IMR-90 (cell line): Measurements from ENCODE around the gene AMIGO2. TPM values are rescaled to one million over a fixed set of nuclear protein-coding genes. Genes with fewer than 3 reads are reported as not detected.

Source experiments
- ATAC-seq: fragments of 200-7000 bp; cut with Tn5 transposase; 2 replicates; pipeline ENCODE4 v1.9.1; 2020; ENCODE audit warnings: low read depth, mild to moderate bottlenecking, moderate library complexity
- BruUV-seq: library from RNA; stranded (reverse); fragments of 400-500 nt; replicated peaks from 2 replicates; lab custom pipeline; 2021; lab: Mats Ljungman, UMichigan
- CTCF ChIA-PET: fragments of 300-600 bp; formaldehyde crosslinking; extraction: SDS; loops from one replicate; lab custom pipeline; 2021; ENCODE audit warnings: antibody characterized with exemption; lab: Yijun Ruan, JAX
- POLR2A ChIA-PET: fragments of 300-600 bp; sonication (Branson Sonifier 250); formaldehyde crosslinking; loops from one replicate; lab custom pipeline; 2022; ENCODE audit warnings: antibody characterized with exemption; ENCODE audit not compliant: unreplicated experiment; lab: Charles Lee
- DNase-seq: peaks from one replicate; pipeline ENCODE4 v3.0.0; 2013
- H2AFZ ChIP-seq: replicated peaks from 2 replicates; pipeline ENCODE3; 2013; ENCODE audit warnings: low read length, mild to moderate bottlenecking; ENCODE audit not compliant: poor library complexity
- H2AK5ac ChIP-seq: 2 replicates; pipeline ENCODE4 v1.6.1; 2013; ENCODE audit warnings: low read depth, low read length, inconsistent platforms
- H2AK9ac ChIP-seq: replicated peaks from 2 replicates; pipeline ENCODE3; 2013; ENCODE audit warnings: mild to moderate bottlenecking, low read depth, low read length, moderate library complexity; ENCODE audit not compliant: poor library complexity
- H2BK120ac ChIP-seq: 2 replicates; pipeline ENCODE4 v1.6.1; 2013; ENCODE audit warnings: low read depth, low read length, inconsistent platforms
- H2BK15ac ChIP-seq: 3 replicates; pipeline ENCODE4 v1.6.1; 2013; ENCODE audit warnings: low read depth, low read length, inconsistent platforms
- H2BK20ac ChIP-seq: 2 replicates; pipeline ENCODE4 v1.6.1; 2013; ENCODE audit warnings: low read depth, mild to moderate bottlenecking, inconsistent platforms, low read length, moderate library complexity
- H2BK5ac ChIP-seq: 2 replicates; pipeline ENCODE4 v1.6.1; 2013; ENCODE audit warnings: mild to moderate bottlenecking, low read depth, low read length, inconsistent platforms; ENCODE audit not compliant: poor library complexity, severe bottlenecking
- H3K14ac ChIP-seq: replicated peaks from 2 replicates; pipeline ENCODE4 v1.6.1; 2013; ENCODE audit warnings: low read depth, low read length, inconsistent platforms
- H3K18ac ChIP-seq: 2 replicates; pipeline ENCODE4 v1.6.1; 2013; ENCODE audit warnings: low read depth, low read length, control low read depth
- H3K23ac ChIP-seq: 2 replicates; pipeline ENCODE4 v1.6.1; 2013; ENCODE audit warnings: low read depth, low read length, inconsistent platforms
- H3K27ac ChIP-seq: 2 replicates; pipeline ENCODE4 v1.5.1; 2013; ENCODE audit warnings: mild to moderate bottlenecking, control low read depth, low read length; ENCODE audit not compliant: insufficient read depth
- H3K27me3 ChIP-seq: 2 replicates; pipeline ENCODE4 v1.6.1; 2013; ENCODE audit warnings: low read length; ENCODE audit not compliant: control insufficient read depth, insufficient read depth
- H3K36me3 ChIP-seq: 2 replicates; pipeline ENCODE4 v1.6.1; 2013; ENCODE audit warnings: low read length, mixed read lengths; ENCODE audit not compliant: control insufficient read depth, insufficient read depth
- H3K4ac ChIP-seq: 2 replicates; pipeline ENCODE4 v1.6.1; 2013; ENCODE audit warnings: low read depth, low read length, inconsistent platforms
- H3K4me1 ChIP-seq: 2 replicates; pipeline ENCODE4 v1.6.1; 2013; ENCODE audit warnings: low read length, mixed read lengths; ENCODE audit not compliant: control insufficient read depth, insufficient read depth
- H3K4me2 ChIP-seq: 2 replicates; pipeline ENCODE4 v1.6.1; 2013; ENCODE audit warnings: low read depth, mild to moderate bottlenecking, control low read depth, low read length, moderate library complexity
- H3K4me3 ChIP-seq: 2 replicates; pipeline ENCODE4 v1.5.1; 2013; ENCODE audit warnings: low read depth, mild to moderate bottlenecking, control low read depth, low read length, moderate library complexity; ENCODE audit not compliant: insufficient read depth
- H3K56ac ChIP-seq: 2 replicates; pipeline ENCODE4 v1.6.1; 2013; ENCODE audit warnings: low read length, inconsistent platforms; ENCODE audit not compliant: insufficient read depth; ENCODE audit errors: extremely low read depth
- H3K79me1 ChIP-seq, 2 experiments: 2 replicates each; pipeline ENCODE4 v1.6.1; 2013; ENCODE audit warnings: low read length in 2 of 2, inconsistent platforms in 1 of 2, low read depth in 1 of 2
- H3K9ac ChIP-seq: 2 replicates; pipeline ENCODE4 v1.6.1; 2013; ENCODE audit warnings: low read depth, low read length, control low read depth
- H3K9me1 ChIP-seq: 2 replicates; pipeline ENCODE4 v1.6.1; 2013; ENCODE audit warnings: low read length, inconsistent platforms; ENCODE audit not compliant: insufficient read depth
- H3K9me3 ChIP-seq: 2 replicates; pipeline ENCODE4 v1.6.1; 2013; ENCODE audit warnings: low read length; ENCODE audit not compliant: control insufficient read depth, insufficient read depth
- H4K20me1 ChIP-seq: 2 replicates; pipeline ENCODE4 v1.6.1; 2013; ENCODE audit warnings: low read length, inconsistent platforms; ENCODE audit not compliant: insufficient read depth
- H4K5ac ChIP-seq: 2 replicates; pipeline ENCODE4 v1.6.1; 2013; ENCODE audit warnings: mild to moderate bottlenecking, low read depth, low read length, control low read depth
- H4K8ac ChIP-seq, 2 experiments: 2 replicates each; pipeline ENCODE4 v1.6.1; 2013; ENCODE audit warnings: low read depth in 2 of 2, low read length in 2 of 2, control low read depth in 1 of 2, inconsistent platforms in 1 of 2
- H4K91ac ChIP-seq: 2 replicates; pipeline ENCODE4 v1.6.1; 2013; ENCODE audit warnings: low read depth, low read length, inconsistent platforms; ENCODE audit not compliant: insufficient read depth
- NFE2L2 ChIP-seq: fragments of 150-350 bp; IDR thresholded peaks from 2 replicates; pipeline ENCODE4 v1.6.1; 2016; ENCODE audit warnings: low read depth, mild to moderate bottlenecking, low read length
- WGBS, 2 experiments: methylation state at CpG; one replicate each; pipeline versions ENCODE4 v1.1.5 to v1.1.7; 2013; ENCODE audit warnings: missing lambda C conversion rate in 2 of 2; ENCODE audit not compliant: insufficient read length in 1 of 2; ENCODE audit errors: extremely low coverage in 2 of 2; 5-methylcytosine and 5-hydroxymethylcytosine counted together
- dilution Hi-C: fragments of 300-500 bp; cut with HindIII; formaldehyde crosslinking; loops from one replicate; pipeline ENCODE4 v1.14.3; 2018; ENCODE audit warnings: low sequenced_read_pairs; ENCODE audit not compliant: unreplicated experiment
- in situ Hi-C: fragments of 300-500 bp; cut with MboI; formaldehyde crosslinking; loops from 3 replicates; pipeline ENCODE4 v1.14.3; 2019; ENCODE audit warnings: low sequenced_read_pairs, inconsistent platforms, mixed read lengths
- intact Hi-C: fragments of 100-400 bp; cut with micrococcal nuclease; formaldehyde crosslinking; loops from 2 replicates; pipeline ENCODE4 v1.10.0; 2022
- polyA plus RNA-seq, 3 experiments: library from polyadenylated mRNA; depleted of rRNA; stranded (reverse); fragments of >200 nt; gene quantifications; 2 replicates each; pipeline ENCODE4 v1.2.3, GENCODE V29; 2012; ENCODE audit warnings: low replicate concordance in 1 of 3
- total RNA-seq: library from RNA; depleted of rRNA; stranded (reverse); fragments of >200 nt; gene quantifications from 2 replicates; pipeline ENCODE4 v1.2.3, GENCODE V29; 2012

AMIGO2 gene
- total and polyA plus RNA-seq, 2 of the 4 experiments (the other 2 are of a cell fraction), result 20.1 to 32.6 TPM

DNA sequence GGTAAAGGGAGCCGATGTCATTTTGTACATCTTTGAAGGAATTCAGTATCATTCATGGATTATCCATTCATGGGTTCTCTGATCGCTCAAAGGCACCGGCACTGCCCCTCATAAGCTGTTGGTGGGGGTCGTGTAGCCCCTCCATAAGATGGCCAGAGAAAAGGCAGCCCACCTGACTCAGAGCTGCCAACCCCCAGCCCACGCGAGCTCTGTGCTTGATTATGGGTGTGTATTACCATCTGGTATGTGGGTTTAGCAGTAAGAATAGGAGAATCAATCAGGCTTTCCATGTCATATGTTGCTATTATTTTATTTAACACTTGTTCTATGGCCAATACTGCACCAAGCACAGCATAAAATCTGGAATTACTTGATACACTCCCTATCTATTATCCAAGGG is 32.1 kb upstream of the AMIGO2 start:
- TF ChIP-seq NFE2L2, result no peak
- BruUV-seq, result no TSS peak
- Histone ChIP-seq H3K36me3 (no peaks in the 10 kb centered on the region), H3K27me3 (no peaks in the 10 kb centered on the region), H3K9me1 (no peaks in the 10 kb centered on the region; the same call in 1 of the 2 replicates), H3K79me1 (peaks cover 0 to under 1% of the 10 kb centered on the region in 2 experiments; a peak in 1 of 4 replicates), H3K56ac (no peak overlapping the region), H3K4me2 (no peak overlapping the region), H3K27ac (no peak overlapping the region), H3K9ac (no peak overlapping the region), H4K8ac (no peak overlapping the region), H3K18ac (no peak overlapping the region), H2AFZ (no peak overlapping the region), H2BK120ac (no peak overlapping the region), H2AK5ac (no peak overlapping the region), H3K14ac (no peak overlapping the region), H2AK9ac (no peak overlapping the region), H3K4ac (no peak overlapping the region), H2BK20ac (no peak overlapping the region), H3K9me3 (no peaks in the 10 kb centered on the region), H4K20me1 (no peaks in the 10 kb centered on the region), H4K5ac (no peak overlapping the region), H2BK15ac (no peak overlapping the region), H3K23ac (no peak overlapping the region), H3K4me1 (no peaks in the 10 kb centered on the region; the same call in 1 of the 2 replicates), H2BK5ac (no peak overlapping the region), H3K4me3 (no peak overlapping the region), H4K91ac (no peak overlapping the region)
- CTCF ChIA-PET, result no interaction called here
- no CpG with 5 or more reads among the region's 6 CpGs for WGBS, 2 experiments
- POLR2A ChIA-PET, result no interaction called here
- intact Hi-C loops (no loop called here), in situ Hi-C loops (no loop called here), dilution Hi-C loops (no loop called here)
- ATAC-seq (no peak), DNase-seq (no peak)
